Fibroblast of skin of back (primary cell): ENCODE measurements around the gene TPMT.
A peak's percentile ranks its signal among the peaks of the same experiment; 100 is the strongest.

Experiments
- DNase-seq: peaks from one replicate; pipeline ENCODE4 v3.0.0-alpha.2; 2013

Gene TPMT

GRCh38 chr6:18107061-18107460 is 47.8 kb downstream of the TPMT start:
- no peak for DNase-seq

GRCh38 chr6:18102783-18103509 is 51.9 kb downstream of the TPMT start:
- no peak for DNase-seq

GRCh38 chr6:18101873-18102272 is 53.0 kb downstream of the TPMT start:
- DNase-seq = no peak

GRCh38 chr6:18101271-18101670 is 53.6 kb downstream of the TPMT start:
- DNase-seq = peak; percentile 60

GRCh38 chr6:18100296-18100695 is 54.6 kb downstream of the TPMT start:
- no peak for DNase-seq

- no peak for DNase-seq
These were observed 55.4 kb downstream of the TPMT start for GRCh38 chr6:18099511-18099910.

GRCh38 chr6:18096423-18096822 is 58.5 kb downstream of the TPMT start:
- DNase-seq = no peak

- no peak for DNase-seq
These were observed 63.5 kb downstream of the TPMT start for GRCh38 chr6:18091382-18091781.

GRCh38 chr6:18090349-18090786 is 64.5 kb downstream of the TPMT start:
- DNase-seq = no peak

- DNase-seq = peak; percentile 4
These were observed 66.2 kb downstream of the TPMT start for GRCh38 chr6:18088419-18089296.

- no peak for DNase-seq
These were observed 67.3 kb downstream of the TPMT start for GRCh38 chr6:18087396-18088165.

- peak; percentile 65 for DNase-seq
These were observed 73.7 kb downstream of the TPMT start for GRCh38 chr6:18081025-18081668.

- DNase-seq = no peak
These were observed 74.3 kb downstream of the TPMT start for GRCh38 chr6:18080544-18080943.

- DNase-seq = no peak
These were observed 76.0 kb downstream of the TPMT start for GRCh38 chr6:18078866-18079265.
